Fibroblast of pulmonary artery (primary cell): ENCODE results near the gene CASP10.

Experiments
- DNase-seq: peaks from one replicate; pipeline ENCODE4 v3.0.0-alpha.2; 2010; ENCODE audit warnings: low read depth
- H3K4me3 ChIP-seq: replicated peaks from 2 replicates; pipeline ENCODE4 v1.5.1; 2011; ENCODE audit warnings: low read depth, mild to moderate bottlenecking, control low read depth, low read length, moderate library complexity
- CTCF ChIP-seq: IDR thresholded peaks from 2 replicates; pipeline ENCODE4 v1.5.1; 2011; ENCODE audit warnings: mild to moderate bottlenecking, control low read depth, low read length, inconsistent platforms; ENCODE audit errors: missing control alignments

The CASP10 gene

GRCh38 chr2:201267278-201268030 lies 84.5 kb downstream of the CASP10 start:
- DNase-seq = no peak
- no peak for TF ChIP-seq CTCF
- no peak overlapping the region for H3K4me3 ChIP-seq

GRCh38 chr2:201269764-201270163 lies 86.8 kb downstream of the CASP10 start:
- H3K4me3 ChIP-seq = no peak overlapping the region
- DNase-seq = no peak
- no peak for TF ChIP-seq CTCF

GRCh38 chr2:201270293-201271001 lies 87.5 kb downstream of the CASP10 start:
- TF ChIP-seq CTCF = no peak
- no peak for DNase-seq

GRCh38 chr2:201271917-201272316 lies 89.0 kb downstream of the CASP10 start:
- TF ChIP-seq CTCF = no peak
- no peak for DNase-seq
- no peak overlapping the region for H3K4me3 ChIP-seq

More at GRCh38 chr2:201270293-201271001, 87.5 kb downstream of the CASP10 start:
- no peak overlapping the region for H3K4me3 ChIP-seq

GRCh38 chr2:201273330-201273983 lies 90.5 kb downstream of the CASP10 start:
- TF ChIP-seq CTCF = no peak
- no peak overlapping the region for H3K4me3 ChIP-seq
- DNase-seq = no peak

GRCh38 chr2:201275069-201275468 lies 92.1 kb downstream of the CASP10 start:
- H3K4me3 ChIP-seq = no peak overlapping the region
- TF ChIP-seq CTCF = no peak
- no peak for DNase-seq
